Upper lobe of right lung (tissue), 1 donor: ENCODE data around the gene JAML. TPM values are rescaled to one million over a fixed set of nuclear protein-coding genes. Genes with fewer than 3 reads are reported as not detected.

Source experiments
- ATAC-seq: fragments of 200-7000 bp; cut with Tn5 transposase; one replicate; pipeline ENCODE4 v1.9.1; 2020; ENCODE audit warnings: mild to moderate bottlenecking, moderate library complexity
- DNase-seq: peaks from one replicate; pipeline ENCODE4 v3.0.0-alpha.2; 2020
- H3K27ac ChIP-seq: fragments of 200-600 bp; one replicate; pipeline ENCODE4 v1.8.0; 2022
- H3K27me3 ChIP-seq: fragments of 200-600 bp; one replicate; pipeline ENCODE4 v1.8.0; 2022; ENCODE audit warnings: mild to moderate bottlenecking
- H3K36me3 ChIP-seq: fragments of 200-600 bp; one replicate; pipeline ENCODE4 v1.8.0; 2022
- H3K4me1 ChIP-seq: fragments of 200-600 bp; one replicate; pipeline ENCODE4 v1.8.0; 2022
- H3K4me3 ChIP-seq: fragments of 200-600 bp; one replicate; pipeline ENCODE4 v1.8.0; 2022; ENCODE audit warnings: mild to moderate bottlenecking
- H3K9me3 ChIP-seq: fragments of 200-600 bp; one replicate; pipeline ENCODE4 v1.8.0; 2022
- intact Hi-C: fragments of 100-400 bp; cut with DNase I; formaldehyde crosslinking; loops from one replicate; pipeline ENCODE4 v1.11.0; 2022
- total RNA-seq: library from RNA; stranded (reverse); fragmentation: NEBNext Ultra II Directional; extraction: Animal tissue kit (Norgen Biotek cat#: 25700); gene quantifications from one replicate; pipeline ENCODE4 v1.2.1, GENCODE V29; 2021
- TF ChIP-seq, protein P1 (sequence below): fragments of 200-600 bp; IDR thresholded peaks from one replicate; pipeline ENCODE4 v1.8.0; 2022; ENCODE audit warnings: antibody characterized with exemption
- donor health status: DM: no; HTN: yes; CAD: no; lungs with severe emphysema.

Gene JAML
- total RNA-seq, 1 donor from 2014 or later = 87.9 TPM

DNA sequence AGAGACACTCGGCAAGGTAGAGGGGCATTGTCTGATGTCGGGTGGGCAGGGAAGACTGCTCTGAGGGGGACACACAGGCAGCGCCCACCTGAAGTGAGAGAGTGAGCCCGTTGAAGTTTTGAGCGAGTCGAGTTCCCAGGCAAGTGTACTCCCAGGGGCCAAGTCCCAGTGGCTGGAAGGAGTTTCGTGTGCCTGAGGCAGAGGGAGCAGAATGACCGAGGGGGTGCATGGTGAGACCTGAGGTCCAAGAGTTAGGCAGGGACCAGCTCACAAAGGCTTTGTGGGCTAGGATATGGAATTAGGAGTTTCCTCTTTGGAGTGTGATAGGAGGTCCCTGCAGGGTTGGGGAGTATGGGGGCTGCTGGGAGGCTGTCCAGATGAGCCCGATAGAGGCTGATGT, 54.6 kb downstream of the JAML start:
- Histone ChIP-seq H3K4me3 (no peak overlapping the region), H3K4me1 (peaks cover 10% of the 10 kb centered on the region), H3K27ac (no peak overlapping the region), H3K36me3 (no peaks in the 10 kb centered on the region), H3K27me3 (no peaks in the 10 kb centered on the region), H3K9me3 (no peaks in the 10 kb centered on the region)
- intact Hi-C loops = no loop called here
- ATAC-seq (no peak), DNase-seq (no peak)
- TF ChIP-seq, protein P1, sequence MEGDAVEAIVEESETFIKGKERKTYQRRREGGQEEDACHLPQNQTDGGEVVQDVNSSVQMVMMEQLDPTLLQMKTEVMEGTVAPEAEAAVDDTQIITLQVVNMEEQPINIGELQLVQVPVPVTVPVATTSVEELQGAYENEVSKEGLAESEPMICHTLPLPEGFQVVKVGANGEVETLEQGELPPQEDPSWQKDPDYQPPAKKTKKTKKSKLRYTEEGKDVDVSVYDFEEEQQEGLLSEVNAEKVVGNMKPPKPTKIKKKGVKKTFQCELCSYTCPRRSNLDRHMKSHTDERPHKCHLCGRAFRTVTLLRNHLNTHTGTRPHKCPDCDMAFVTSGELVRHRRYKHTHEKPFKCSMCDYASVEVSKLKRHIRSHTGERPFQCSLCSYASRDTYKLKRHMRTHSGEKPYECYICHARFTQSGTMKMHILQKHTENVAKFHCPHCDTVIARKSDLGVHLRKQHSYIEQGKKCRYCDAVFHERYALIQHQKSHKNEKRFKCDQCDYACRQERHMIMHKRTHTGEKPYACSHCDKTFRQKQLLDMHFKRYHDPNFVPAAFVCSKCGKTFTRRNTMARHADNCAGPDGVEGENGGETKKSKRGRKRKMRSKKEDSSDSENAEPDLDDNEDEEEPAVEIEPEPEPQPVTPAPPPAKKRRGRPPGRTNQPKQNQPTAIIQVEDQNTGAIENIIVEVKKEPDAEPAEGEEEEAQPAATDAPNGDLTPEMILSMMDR = no peak

DNA sequence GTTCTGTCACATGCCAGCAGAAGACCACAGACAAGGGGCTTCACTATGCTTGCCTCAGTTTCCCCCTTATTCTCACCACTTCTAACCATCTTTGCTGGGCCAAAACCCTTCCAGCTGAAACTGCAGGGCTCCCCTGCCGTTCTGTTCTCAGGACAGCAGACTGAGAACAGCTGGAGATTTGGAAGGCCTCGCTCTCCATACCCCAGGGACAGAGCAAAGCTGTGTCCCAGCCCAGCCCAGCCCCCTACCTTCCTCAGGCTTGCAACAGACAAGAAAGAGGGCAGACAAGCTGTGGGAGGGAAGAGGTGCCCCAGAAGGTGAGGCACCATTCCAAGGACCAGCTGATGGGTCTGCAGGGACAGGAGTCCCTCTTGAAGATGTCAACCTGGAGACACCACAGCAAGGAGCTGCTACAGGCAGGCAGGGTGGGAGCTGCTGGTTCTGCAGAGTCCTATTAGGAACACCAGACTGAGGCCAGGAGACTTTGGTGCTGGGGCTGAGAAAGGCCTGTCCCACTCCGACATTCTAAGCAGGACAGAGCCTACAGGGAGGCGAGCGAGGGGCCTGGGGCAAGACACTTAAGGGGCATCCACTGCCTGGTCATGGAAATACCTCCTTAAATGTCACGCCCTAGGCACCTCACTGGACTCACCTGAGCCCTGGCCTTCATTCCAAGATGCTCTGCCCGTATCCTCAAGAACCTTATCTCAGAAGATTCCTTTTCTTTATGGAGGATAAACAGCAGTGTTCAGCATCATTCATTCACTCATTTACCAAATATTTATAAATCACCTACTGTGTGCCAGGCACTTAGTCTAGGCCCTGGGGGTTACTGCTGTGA, 55.3 kb downstream of the JAML start:
- Histone ChIP-seq H3K36me3 (no peaks in the 10 kb centered on the region), H3K4me1 (peaks cover 4% of the 10 kb centered on the region), H3K9me3 (no peaks in the 10 kb centered on the region), H3K27me3 (no peaks in the 10 kb centered on the region), H3K4me3 (no peak overlapping the region), H3K27ac (no peak overlapping the region)
- TF ChIP-seq, protein P1 = no peak
- ATAC-seq = no peak
- no peak for DNase-seq
- intact Hi-C loops = no loop called here

DNA sequence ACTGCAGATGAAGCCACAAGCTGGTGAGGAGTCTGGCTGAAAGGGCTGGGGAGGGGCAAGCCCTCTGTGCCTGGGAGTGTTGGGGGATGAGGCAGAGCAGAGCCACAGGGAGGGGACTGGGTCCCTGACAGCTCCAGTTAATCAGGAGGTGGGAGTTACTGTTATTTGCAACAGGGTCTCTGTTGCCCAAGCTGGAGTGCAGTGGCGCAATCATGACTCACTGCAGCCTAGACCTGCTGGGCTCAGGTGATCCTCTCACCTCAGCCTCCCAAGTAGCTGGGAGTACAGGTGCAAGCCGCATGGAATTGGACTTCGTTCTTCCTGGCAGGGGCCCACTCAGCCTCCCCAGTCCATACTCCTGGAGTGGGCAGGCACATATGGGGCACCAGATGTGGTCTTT, 56.1 kb downstream of the JAML start:
- Histone ChIP-seq H3K27ac (no peak overlapping the region), H3K4me3 (no peak overlapping the region), H3K36me3 (no peaks in the 10 kb centered on the region), H3K27me3 (no peaks in the 10 kb centered on the region), H3K9me3 (no peaks in the 10 kb centered on the region), H3K4me1 (peaks cover 4% of the 10 kb centered on the region)
- TF ChIP-seq, protein P1 = no peak
- intact Hi-C loops = no loop called here
- no peak for ATAC-seq
- no peak for DNase-seq

DNA sequence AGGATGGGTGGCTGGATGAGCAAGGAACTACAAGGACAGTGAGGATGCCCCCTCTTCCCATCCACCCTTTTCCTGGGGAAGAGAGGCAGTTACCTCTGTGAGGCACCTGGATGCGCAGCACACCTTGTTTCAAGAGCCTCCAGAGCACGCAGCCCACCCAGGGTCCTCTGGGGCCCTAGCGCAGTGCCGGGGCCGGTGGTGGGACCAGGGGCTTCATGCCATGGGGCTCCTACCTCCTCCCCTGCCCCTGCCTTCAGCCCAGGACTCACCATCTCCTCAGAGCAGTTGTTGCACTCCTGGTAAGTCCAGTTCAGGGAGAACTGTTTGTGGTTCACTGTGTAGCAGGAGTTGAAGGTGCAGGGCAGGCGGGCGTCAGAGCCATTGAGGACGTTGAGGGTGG, 56.5 kb downstream of the JAML start:
- peaks cover 4% of the 10 kb centered on the region for H3K4me1 ChIP-seq
- ATAC-seq = no peak
- H3K27ac ChIP-seq = no peak overlapping the region
- H3K27me3 ChIP-seq = no peaks in the 10 kb centered on the region
- DNase-seq = no peak
- no peak overlapping the region for H3K4me3 ChIP-seq
- H3K36me3 ChIP-seq = no peaks in the 10 kb centered on the region
- H3K9me3 ChIP-seq = no peaks in the 10 kb centered on the region
- TF ChIP-seq, protein P1 = no peak
- intact Hi-C loops = no loop called here

DNA sequence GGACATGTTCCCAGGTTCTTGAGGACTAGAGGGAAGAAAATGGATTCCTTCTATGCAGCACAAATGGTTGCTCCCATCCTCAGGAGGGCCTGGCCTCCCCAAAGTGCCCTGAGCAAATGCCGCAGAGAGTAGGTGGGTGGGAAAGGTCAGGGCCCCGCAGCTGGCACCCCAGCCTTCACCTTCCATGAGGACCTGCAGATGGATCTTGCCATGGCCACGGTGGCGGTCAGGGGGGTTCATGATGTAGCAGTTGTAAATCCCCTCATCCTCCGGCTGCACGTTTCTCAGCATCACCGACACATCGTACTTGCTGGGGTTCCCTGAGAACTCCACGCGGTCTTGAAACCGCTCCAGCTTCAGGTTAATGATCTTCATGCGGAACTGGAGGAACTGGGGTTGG, 56.9 kb downstream of the JAML start:
- intact Hi-C loops = no loop called here
- TF ChIP-seq, protein P1 = no peak
- ATAC-seq = no peak

More for the DNA sequence above, 56.9 kb downstream of the JAML start:
- no peak overlapping the region for H3K4me3 ChIP-seq
- no peaks in the 10 kb centered on the region for H3K27me3 ChIP-seq
- peaks cover 4% of the 10 kb centered on the region for H3K4me1 ChIP-seq
- no peaks in the 10 kb centered on the region for H3K36me3 ChIP-seq
- no peaks in the 10 kb centered on the region for H3K9me3 ChIP-seq
- DNase-seq = no peak
- no peak overlapping the region for H3K27ac ChIP-seq
